ENCODE measurements around the gene CDKN1C. TPM values are rescaled to one million over a fixed set of nuclear protein-coding genes. Genes with fewer than 3 reads are reported as not detected.
A peak's percentile ranks its signal among the peaks of the same experiment; 100 is the strongest.

The CDKN1C gene
- total RNA-seq, 4 donors from 2014 or later = 87.0 to 201 (median 121) TPM

GRCh38 chr11:2885017-2885677 is 428 bp downstream of the CDKN1C start:
- peak; percentile 36 for ATAC-seq

DNA sequence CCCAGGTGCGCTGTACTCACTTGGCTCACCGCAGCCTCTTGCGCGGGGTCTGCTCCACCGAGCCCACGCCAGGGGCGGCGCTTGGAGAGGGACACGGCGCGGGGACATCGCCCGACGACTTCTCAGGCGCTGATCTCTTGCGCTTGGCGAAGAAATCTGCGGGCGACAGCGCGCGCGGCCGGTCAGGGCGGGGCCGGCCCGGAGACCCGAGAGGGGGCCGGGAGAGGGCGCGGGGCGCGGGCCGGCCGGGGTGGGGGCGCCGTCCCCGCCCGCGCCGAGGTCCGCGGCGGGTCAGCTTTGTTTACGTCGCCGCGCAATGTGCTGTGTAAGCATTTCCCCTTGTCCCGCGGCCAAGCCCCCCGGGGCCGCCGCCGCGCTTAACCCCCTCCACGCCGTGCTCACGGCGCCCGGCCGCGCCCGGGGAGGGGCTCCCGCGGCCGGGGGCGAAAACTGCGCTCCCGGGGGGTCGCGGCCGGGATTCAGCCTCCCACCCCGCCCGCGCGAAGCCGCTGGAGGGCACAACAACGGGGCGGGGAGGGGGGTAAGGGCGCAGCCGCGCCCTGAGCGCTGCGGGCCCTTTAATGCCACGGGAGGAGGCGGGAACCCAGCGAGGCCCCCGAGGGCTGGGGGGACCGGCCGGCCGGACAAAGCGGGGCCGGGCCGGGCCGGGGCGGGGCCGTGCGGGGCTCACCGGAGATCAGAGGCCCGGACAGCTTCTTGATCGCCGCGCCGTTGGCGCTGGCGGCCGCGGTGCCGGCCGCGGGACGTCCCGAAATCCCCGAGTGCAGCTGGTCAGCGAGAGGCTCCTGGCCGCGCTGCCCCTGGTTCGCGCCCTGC is 1.4 kb downstream of the CDKN1C start:
- Histone ChIP-seq H3K27ac (peak overlapping the region; percentile 76 to 96 (median 91)), H3K27me3 (no peaks in the 10 kb centered on the region), H3K36me3 (peaks cover 0 to 8% of the 10 kb centered on the region in 2 donors), H3K4me3 (peak overlapping the region; percentile 77 to 84), H3K4me1 (peaks cover 0 to 61% (median 24%) of the 10 kb centered on the region in 3 donors), H3K9me3 (peaks cover 0 to 1% (median 0%) of the 10 kb centered on the region in 3 donors)
- TF ChIP-seq EP300 (IDR thresholded peaks at IDR 0.05) = no peak
- TF ChIP-seq POLR2AphosphoS5 (IDR thresholded peaks at IDR 0.05) = peak; percentile 21
- peak; percentile 61 to 74 for TF ChIP-seq POLR2A (IDR thresholded peaks at IDR 0.05)
- TF ChIP-seq, protein P1, sequence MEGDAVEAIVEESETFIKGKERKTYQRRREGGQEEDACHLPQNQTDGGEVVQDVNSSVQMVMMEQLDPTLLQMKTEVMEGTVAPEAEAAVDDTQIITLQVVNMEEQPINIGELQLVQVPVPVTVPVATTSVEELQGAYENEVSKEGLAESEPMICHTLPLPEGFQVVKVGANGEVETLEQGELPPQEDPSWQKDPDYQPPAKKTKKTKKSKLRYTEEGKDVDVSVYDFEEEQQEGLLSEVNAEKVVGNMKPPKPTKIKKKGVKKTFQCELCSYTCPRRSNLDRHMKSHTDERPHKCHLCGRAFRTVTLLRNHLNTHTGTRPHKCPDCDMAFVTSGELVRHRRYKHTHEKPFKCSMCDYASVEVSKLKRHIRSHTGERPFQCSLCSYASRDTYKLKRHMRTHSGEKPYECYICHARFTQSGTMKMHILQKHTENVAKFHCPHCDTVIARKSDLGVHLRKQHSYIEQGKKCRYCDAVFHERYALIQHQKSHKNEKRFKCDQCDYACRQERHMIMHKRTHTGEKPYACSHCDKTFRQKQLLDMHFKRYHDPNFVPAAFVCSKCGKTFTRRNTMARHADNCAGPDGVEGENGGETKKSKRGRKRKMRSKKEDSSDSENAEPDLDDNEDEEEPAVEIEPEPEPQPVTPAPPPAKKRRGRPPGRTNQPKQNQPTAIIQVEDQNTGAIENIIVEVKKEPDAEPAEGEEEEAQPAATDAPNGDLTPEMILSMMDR (IDR thresholded peaks at IDR 0.05) = peak in 1 of 4 experiments; percentile 8
- peak; percentile 53 for ATAC-seq
- WGBS, 2 donors (ENCODE audit: low coverage in 1 of 2) = no CpG with 5 or more reads among the region's 119 CpGs

More at GRCh38 chr11:2885017-2885677, 428 bp downstream of the CDKN1C start:
- no peaks in the 10 kb centered on the region for H3K36me3 ChIP-seq
- peaks cover 0 to 69% (median 24%) of the 10 kb centered on the region in 3 donors for H3K4me1 ChIP-seq
- no peaks in the 10 kb centered on the region for H3K27me3 ChIP-seq
- WGBS, 2 donors (ENCODE audit: low coverage in 1 of 2) = no CpG with 5 or more reads among the region's 80 CpGs
- TF ChIP-seq, protein P1 (IDR thresholded peaks at IDR 0.05) = peak in 3 of 4 experiments; percentile 55 to 66 (median 58)
- TF ChIP-seq POLR2A (IDR thresholded peaks at IDR 0.05) (no peak), POLR2AphosphoS5 (IDR thresholded peaks at IDR 0.05) (no peak)
- H3K4me3 ChIP-seq = peak overlapping the region; percentile 77 to 84
- H3K9me3 ChIP-seq = no peaks in the 10 kb centered on the region
- peak overlapping the region; percentile 75 to 96 (median 91) for H3K27ac ChIP-seq

DNA sequence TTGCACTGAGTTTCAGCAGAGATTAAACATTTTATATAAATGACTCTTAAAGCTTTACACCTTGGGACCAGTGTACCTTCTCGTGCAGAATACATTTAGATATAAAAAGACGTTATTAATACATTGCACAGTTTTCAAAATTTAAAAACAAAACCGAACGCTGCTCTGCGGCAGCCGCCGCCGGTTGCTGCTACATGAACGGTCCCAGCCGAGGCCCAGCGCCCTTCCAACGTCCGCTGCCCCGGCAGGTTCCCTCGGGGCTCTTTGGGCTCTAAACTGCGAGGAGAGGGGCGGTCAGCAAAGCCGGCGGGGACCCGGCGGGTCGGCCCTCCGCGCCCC is 2.0 kb downstream of the CDKN1C start:
- TF ChIP-seq POLR2A (IDR thresholded peaks at IDR 0.05) = no peak
- no peak for TF ChIP-seq POLR2AphosphoS5 (IDR thresholded peaks at IDR 0.05)
- TF ChIP-seq, protein P1 (IDR thresholded peaks at IDR 0.05) = no peak
- no peak for TF ChIP-seq EP300 (IDR thresholded peaks at IDR 0.05)

DNA sequence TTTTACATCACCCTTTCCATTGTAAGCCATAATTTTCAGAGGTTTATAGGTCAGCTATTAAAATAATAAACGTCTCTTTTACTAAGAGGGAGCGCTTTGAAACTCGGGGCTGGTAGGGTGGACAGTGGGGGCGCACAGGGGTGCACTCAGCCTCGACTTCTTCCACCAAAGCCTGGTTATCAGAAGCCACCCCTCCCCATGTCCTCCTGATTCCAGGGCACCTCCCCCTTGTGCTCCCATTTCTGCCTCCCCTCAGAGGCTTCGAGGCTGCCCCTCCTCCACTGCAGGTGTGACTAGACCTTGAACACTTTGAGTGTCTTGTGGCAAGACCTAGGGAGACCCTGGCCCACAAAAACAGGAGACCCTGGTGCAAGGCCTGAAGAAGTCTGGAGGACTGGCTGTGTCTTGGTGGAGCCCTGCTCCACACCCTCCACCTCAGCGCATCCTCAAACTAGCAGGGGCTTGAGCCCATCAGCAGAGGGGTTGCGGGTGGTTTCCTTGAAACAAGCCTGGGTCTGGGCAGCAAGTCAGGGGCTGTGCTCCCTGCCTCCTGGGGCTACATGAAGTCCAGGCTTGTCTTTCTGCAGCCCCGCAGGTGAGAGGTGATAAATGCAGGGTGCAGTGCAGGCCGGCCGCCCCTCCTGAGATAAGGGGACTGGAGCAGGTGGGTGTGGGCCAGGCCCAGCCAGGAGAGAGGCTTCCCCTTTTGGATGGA is 3.0 kb downstream of the CDKN1C start:
- Histone ChIP-seq H3K27ac (peak overlapping the region in 3 of 4 donors; percentile 38 to 96 (median 93)), H3K27me3 (no peaks in the 10 kb centered on the region), H3K9me3 (peaks cover 0 to 7% (median 0%) of the 10 kb centered on the region in 3 donors), H3K36me3 (peaks cover 0 to 17% of the 10 kb centered on the region in 2 donors), H3K4me1 (peaks cover 0 to 50% (median 19%) of the 10 kb centered on the region in 3 donors), H3K4me3 (peak overlapping the region in 1 of 2 donors; percentile 84)
- no peak for TF ChIP-seq EP300 (IDR thresholded peaks at IDR 0.05)
- TF ChIP-seq, protein P1 (IDR thresholded peaks at IDR 0.05) = peak in 1 of 4 experiments; percentile 7
- no peak for ATAC-seq
- 64 to 100% methylated on average over 1 to 5 of the region's 11 CpGs for WGBS, 2 donors (ENCODE audit: low coverage in 1 of 2)

More for the DNA sequence above, 2.0 kb downstream of the CDKN1C start:
- peaks cover 0 to 14% of the 10 kb centered on the region in 2 donors for H3K36me3 ChIP-seq
- peaks cover 0 to 61% (median 24%) of the 10 kb centered on the region in 3 donors for H3K4me1 ChIP-seq
- H3K9me3 ChIP-seq = peaks cover 0 to 7% (median 0%) of the 10 kb centered on the region in 3 donors
- 1 to 2% methylated on average over 8 to 15 of the region's 24 CpGs for WGBS, 2 donors (ENCODE audit: low coverage in 1 of 2)
- H3K4me3 ChIP-seq = peak overlapping the region; percentile 77 to 84
- H3K27me3 ChIP-seq = no peaks in the 10 kb centered on the region
- H3K27ac ChIP-seq = peak overlapping the region; percentile 74 to 96 (median 91)
- ATAC-seq = no peak
